Measurements from ENCODE around the gene ITK. TPM values are rescaled to one million over a fixed set of nuclear protein-coding genes. Genes with fewer than 3 reads are reported as not detected.

ITK gene
- total and polyA plus RNA-seq, 4 donors, result 0.35 to 1.5 (median 0.43) TPM

- no peak for DNase-seq (ENCODE audit: low spot score)
- no peaks in the 10 kb centered on the region for H3K9me3 ChIP-seq (ENCODE audit: control insufficient read depth in 4 of 4, low read length in 3 of 4)
- no peaks in the 10 kb centered on the region for H3K27me3 ChIP-seq (ENCODE audit: control insufficient read depth in 4 of 4, insufficient read depth in 4 of 4, low read length in 3 of 4)
- no peaks in the 10 kb centered on the region for H3K4me1 ChIP-seq (ENCODE audit: control insufficient read depth in 4 of 4, insufficient read depth in 4 of 4, low read length in 3 of 4)
- H3K9ac ChIP-seq (ENCODE audit: low read depth in 1 of 2, low read length in 2 of 2), result no peak overlapping the region
- H3K4me3 ChIP-seq (ENCODE audit: low read depth in 1 of 3, low read length in 3 of 3), result no peak overlapping the region
- TF ChIP-seq, protein P1, sequence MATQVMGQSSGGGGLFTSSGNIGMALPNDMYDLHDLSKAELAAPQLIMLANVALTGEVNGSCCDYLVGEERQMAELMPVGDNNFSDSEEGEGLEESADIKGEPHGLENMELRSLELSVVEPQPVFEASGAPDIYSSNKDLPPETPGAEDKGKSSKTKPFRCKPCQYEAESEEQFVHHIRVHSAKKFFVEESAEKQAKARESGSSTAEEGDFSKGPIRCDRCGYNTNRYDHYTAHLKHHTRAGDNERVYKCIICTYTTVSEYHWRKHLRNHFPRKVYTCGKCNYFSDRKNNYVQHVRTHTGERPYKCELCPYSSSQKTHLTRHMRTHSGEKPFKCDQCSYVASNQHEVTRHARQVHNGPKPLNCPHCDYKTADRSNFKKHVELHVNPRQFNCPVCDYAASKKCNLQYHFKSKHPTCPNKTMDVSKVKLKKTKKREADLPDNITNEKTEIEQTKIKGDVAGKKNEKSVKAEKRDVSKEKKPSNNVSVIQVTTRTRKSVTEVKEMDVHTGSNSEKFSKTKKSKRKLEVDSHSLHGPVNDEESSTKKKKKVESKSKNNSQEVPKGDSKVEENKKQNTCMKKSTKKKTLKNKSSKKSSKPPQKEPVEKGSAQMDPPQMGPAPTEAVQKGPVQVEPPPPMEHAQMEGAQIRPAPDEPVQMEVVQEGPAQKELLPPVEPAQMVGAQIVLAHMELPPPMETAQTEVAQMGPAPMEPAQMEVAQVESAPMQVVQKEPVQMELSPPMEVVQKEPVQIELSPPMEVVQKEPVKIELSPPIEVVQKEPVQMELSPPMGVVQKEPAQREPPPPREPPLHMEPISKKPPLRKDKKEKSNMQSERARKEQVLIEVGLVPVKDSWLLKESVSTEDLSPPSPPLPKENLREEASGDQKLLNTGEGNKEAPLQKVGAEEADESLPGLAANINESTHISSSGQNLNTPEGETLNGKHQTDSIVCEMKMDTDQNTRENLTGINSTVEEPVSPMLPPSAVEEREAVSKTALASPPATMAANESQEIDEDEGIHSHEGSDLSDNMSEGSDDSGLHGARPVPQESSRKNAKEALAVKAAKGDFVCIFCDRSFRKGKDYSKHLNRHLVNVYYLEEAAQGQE (IDR thresholded peaks at IDR 0.05), result no peak
- TF ChIP-seq GABPA (IDR thresholded peaks at IDR 0.05 in 1 of 2, conservative IDR thresholded peaks at IDR 0.05 in 1 of 2), result no peak
- TF ChIP-seq, protein P2, sequence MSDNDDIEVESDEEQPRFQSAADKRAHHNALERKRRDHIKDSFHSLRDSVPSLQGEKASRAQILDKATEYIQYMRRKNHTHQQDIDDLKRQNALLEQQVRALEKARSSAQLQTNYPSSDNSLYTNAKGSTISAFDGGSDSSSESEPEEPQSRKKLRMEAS (IDR thresholded peaks at IDR 0.05), result no peak
- no peak for TF ChIP-seq FOXA2 (IDR thresholded peaks at IDR 0.05)
- no peak for TF ChIP-seq HNF4G (IDR thresholded peaks at IDR 0.05)
- TF ChIP-seq, protein P3, sequence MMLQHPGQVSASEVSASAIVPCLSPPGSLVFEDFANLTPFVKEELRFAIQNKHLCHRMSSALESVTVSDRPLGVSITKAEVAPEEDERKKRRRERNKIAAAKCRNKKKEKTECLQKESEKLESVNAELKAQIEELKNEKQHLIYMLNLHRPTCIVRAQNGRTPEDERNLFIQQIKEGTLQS (IDR thresholded peaks at IDR 0.05), result no peak
- TF ChIP-seq FOXA1 (IDR thresholded peaks at IDR 0.05), result no peak
- TF ChIP-seq EGR1 (IDR thresholded peaks at IDR 0.05; ENCODE audit: low read depth in 2 of 2), result no peak
- TF ChIP-seq RXRA (IDR thresholded peaks at IDR 0.05), result no peak
- TF ChIP-seq, protein P4, sequence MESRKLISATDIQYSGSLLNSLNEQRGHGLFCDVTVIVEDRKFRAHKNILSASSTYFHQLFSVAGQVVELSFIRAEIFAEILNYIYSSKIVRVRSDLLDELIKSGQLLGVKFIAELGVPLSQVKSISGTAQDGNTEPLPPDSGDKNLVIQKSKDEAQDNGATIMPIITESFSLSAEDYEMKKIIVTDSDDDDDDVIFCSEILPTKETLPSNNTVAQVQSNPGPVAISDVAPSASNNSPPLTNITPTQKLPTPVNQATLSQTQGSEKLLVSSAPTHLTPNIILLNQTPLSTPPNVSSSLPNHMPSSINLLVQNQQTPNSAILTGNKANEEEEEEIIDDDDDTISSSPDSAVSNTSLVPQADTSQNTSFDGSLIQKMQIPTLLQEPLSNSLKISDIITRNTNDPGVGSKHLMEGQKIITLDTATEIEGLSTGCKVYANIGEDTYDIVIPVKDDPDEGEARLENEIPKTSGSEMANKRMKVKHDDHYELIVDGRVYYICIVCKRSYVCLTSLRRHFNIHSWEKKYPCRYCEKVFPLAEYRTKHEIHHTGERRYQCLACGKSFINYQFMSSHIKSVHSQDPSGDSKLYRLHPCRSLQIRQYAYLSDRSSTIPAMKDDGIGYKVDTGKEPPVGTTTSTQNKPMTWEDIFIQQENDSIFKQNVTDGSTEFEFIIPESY (IDR thresholded peaks at IDR 0.05), result no peak
- no peak for TF ChIP-seq YY1 (IDR thresholded peaks at IDR 0.05)
- TF ChIP-seq NR2F2 (IDR thresholded peaks at IDR 0.05), result no peak
- TF ChIP-seq RAD21 (IDR thresholded peaks at IDR 0.05), result no peak
- TF ChIP-seq HNF4A (conservative IDR thresholded peaks at IDR 0.05), result no peak
- TF ChIP-seq, protein P5, sequence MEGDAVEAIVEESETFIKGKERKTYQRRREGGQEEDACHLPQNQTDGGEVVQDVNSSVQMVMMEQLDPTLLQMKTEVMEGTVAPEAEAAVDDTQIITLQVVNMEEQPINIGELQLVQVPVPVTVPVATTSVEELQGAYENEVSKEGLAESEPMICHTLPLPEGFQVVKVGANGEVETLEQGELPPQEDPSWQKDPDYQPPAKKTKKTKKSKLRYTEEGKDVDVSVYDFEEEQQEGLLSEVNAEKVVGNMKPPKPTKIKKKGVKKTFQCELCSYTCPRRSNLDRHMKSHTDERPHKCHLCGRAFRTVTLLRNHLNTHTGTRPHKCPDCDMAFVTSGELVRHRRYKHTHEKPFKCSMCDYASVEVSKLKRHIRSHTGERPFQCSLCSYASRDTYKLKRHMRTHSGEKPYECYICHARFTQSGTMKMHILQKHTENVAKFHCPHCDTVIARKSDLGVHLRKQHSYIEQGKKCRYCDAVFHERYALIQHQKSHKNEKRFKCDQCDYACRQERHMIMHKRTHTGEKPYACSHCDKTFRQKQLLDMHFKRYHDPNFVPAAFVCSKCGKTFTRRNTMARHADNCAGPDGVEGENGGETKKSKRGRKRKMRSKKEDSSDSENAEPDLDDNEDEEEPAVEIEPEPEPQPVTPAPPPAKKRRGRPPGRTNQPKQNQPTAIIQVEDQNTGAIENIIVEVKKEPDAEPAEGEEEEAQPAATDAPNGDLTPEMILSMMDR (IDR thresholded peaks at IDR 0.05; ENCODE audit: low read depth, low read length, missing input control), result no peak
- no peak for TF ChIP-seq SP1 (IDR thresholded peaks at IDR 0.05)
- no peak for TF ChIP-seq JUND (IDR thresholded peaks at IDR 0.05)
- no peak for TF ChIP-seq TAF1 (conservative IDR thresholded peaks at IDR 0.05)
- 74% methylated on average over 1 of the region's 1 CpG for WGBS
- peak overlapping the region; percentile 23 to 30 for H3K27ac ChIP-seq (ENCODE audit: low read depth in 1 of 2, low read length in 2 of 2)
- no peaks in the 10 kb centered on the region for H3K36me3 ChIP-seq (ENCODE audit: control insufficient read depth in 4 of 4, insufficient read depth in 3 of 4, low read depth in 1 of 4, low read length in 3 of 4)
These were observed 92.5 kb downstream of the ITK start for GRCh38 chr5:157273131-157273556.
